NCI-H1930 (cell line): ENCODE measurements around the gene TRAK1.
A peak's percentile ranks its signal among the peaks of the same experiment; 100 is the strongest.

ENCODE experiments used
- DNase-seq, 2 experiments: peaks; one replicate each; lab custom pipeline; 2025; lab: John Stamatoyannopoulos, UW

TRAK1 gene

GRCh38 chr3:42246091-42246490 lies 154.9 kb downstream of the TRAK1 start:
- DNase-seq: no peak

GRCh38 chr3:42247576-42248027 lies 156.4 kb downstream of the TRAK1 start:
- DNase-seq: peak in 1 of 2 experiments; percentile 39

DNA sequence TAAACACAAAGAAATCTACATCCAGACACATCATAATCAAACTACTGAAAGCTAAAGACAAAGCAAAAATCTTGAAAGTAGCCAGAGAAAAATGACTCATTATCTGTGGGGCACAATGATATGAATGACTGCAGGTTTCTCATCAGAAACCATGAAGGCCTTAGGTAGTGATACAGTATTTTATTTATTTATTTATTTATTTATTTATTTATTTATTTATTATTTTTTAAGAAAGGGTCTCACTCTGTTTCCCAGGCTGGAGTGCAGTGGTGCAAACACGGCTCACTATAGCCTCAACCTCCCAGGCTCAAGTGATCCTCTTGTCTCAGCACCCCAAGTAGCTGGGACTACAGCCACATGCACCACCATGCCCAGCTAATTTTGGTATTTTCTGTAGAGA lies 159.6 kb downstream of the TRAK1 start:
- DNase-seq: no peak

GRCh38 chr3:42254566-42254965 lies 163.4 kb downstream of the TRAK1 start:
- no peak for DNase-seq

DNA sequence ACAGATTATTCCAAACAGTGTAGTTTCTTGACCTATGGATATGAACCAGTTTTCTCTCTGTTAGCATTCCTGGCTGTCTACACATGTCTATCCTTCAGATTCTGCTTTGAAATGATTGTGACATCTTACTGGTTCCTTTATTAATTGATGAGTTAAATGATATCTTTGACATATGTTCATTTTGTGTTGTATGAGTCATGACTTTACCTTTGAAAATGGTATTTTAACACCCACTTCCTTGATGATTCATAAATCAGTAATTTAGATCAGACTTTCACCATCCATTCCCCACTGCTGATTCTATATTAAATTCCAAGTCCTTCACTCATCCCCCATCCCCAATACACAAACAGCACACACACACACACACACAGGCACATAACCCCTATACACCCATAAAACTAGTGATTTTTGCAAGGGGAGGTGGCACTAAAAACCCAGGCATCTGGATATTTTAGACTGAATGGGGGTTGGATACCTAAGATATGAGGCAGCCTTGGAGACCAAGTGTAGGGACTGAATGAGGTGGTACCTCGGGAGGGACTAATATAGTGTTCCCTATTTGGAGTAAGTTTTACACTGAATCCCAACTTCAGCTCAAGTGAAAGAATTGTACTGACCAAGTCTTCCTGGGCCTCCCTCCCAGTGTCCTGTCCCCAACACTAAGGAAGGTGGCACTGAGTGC lies 165.1 kb downstream of the TRAK1 start:
- DNase-seq: no peak

DNA sequence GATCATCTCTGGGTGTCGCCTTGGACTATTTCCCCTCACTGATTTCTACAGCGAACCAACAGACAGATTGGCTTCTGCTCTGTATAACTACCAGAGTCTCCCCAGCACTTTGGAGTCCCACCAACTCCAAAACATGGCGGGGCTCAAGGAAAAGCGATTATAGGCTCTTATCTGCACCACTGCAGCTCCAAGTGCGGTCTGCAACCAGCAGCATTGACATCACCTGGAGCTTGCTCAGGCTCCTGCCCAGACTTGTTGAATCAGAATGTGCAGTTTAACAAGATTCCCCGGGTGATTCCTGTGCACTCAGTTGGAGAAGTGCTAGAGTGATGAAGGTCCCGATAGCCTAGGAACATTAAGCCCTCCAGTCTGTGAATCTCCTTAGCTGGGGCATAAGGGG lies 165.8 kb downstream of the TRAK1 start:
- DNase-seq: no peak

DNA sequence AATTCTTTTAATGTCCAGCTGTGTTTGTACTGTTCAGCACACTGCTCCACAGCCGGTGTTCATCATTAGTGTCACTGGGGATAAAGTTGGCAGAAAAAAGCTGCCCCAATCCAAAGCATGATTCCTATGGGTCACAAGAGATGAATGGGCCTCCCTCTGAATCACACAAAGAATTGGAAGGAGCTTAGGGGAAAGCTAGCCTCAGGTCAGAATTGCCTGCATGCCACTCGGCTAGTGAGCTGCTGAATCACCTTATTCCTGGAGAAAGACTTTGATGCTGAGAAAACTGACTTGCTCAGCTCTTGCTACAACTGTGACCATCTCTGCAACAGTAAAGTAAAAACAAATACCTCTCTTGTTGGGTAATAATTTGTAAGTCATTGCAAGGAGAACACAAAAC lies 171.4 kb downstream of the TRAK1 start:
- DNase-seq: no peak

GRCh38 chr3:42263354-42264346 lies 172.5 kb downstream of the TRAK1 start:
- peak in 1 of 2 experiments; percentile 1 for DNase-seq

DNA sequence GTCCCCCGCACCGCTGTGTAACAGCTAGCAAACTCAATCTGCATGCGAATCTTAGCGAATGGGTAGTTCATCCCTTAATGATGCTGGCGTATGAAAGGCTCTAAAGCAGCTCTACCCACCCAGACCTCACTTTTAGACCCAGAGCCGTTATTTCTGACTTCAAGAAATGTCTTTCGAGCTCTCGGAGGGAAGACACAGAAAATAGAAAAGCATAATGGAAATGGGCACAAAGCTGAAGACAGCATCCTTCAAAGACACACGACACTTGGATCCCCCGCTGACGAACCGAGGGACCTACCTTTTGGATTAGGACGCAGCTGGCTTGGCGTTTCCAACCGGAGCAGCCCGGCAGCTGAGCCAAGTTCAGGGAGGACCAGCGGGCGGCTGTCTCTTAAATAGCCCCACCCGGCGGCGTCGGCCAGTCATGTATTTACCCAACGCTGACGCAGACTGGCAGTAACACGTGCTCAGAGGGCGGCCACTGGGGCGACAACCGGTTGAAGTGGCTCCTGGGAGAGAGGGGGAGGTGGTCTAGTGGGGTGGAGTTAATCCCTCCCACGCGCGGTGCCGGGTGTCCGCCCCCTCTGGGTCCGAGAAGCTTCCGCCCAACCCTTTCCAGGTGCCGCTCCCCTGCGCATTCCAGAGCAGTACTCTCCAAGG lies 173.4 kb downstream of the TRAK1 start:
- DNase-seq: peak in 1 of 2 experiments; percentile 13

DNA sequence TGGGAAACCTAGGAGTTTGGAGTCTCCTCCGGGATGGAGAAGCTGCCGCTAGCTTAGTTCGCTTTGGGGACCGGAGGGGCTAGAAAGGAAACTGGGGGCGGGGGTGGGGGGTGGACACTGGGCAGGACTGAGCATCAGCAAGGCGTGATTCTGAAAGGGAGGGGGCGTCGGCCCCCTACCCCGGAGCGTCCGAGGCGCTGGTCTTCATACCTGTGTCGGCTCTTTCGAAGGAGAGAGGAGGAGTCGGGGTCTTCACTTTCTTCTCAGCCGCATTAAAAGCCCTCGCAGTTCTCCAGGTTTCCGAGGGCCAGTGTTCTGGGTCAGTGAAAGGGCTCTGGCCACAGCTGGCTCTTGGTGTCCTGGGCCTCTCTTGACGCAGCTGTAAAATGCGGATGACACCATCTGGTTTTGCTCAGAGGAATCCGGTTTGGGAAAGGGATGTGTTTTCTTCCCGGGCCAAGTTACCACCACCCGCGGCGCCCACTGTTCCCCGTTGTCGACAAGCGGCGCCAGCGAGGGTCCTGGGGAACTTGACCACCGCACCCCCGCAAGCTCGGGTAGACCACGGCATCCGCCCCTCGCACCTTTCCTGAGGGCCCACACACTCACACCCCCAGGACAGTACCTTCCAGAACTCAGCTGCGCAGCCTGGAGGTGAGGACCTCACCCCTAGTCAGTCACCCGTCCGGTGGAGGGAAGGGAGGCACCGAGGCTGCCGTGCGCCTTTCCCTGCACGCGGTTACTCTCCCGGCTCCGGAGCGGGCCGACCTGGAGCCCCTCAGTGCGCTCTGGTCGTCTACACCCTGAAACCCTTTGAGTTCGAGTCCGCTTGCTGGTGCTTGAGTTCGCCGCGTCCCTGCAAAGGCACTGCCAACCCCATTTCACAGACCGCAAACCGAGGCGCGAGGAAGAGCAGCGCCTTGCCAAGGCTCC lies 174.2 kb downstream of the TRAK1 start:
- DNase-seq: no peak

DNA sequence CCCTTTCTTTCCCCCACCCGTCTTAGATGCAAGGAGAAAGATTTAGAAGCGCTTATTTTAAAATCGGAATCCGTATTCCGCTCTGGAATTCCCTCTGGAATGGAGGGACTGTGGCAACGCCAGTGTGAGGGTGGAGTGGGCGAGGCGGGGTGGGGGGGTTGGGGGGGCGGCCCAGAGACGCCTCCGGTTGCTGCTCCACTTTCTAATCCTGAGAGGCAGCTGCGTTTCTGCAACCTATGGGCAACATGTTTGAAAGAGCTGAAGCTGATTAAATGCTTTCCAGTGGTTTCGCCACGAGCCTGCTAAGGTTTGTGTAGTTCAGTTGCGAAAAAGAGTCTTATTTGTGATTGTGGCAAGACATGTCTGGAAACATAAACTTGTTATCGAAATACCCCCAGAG lies 174.9 kb downstream of the TRAK1 start, which contains the start of gene CCK:
TSS of gene CCK (minus strand) at position 101 of the 400 bp plus-strand sequence. CDS start 2,555 bp downstream, outside the sequence.
- DNase-seq: no peak

DNA sequence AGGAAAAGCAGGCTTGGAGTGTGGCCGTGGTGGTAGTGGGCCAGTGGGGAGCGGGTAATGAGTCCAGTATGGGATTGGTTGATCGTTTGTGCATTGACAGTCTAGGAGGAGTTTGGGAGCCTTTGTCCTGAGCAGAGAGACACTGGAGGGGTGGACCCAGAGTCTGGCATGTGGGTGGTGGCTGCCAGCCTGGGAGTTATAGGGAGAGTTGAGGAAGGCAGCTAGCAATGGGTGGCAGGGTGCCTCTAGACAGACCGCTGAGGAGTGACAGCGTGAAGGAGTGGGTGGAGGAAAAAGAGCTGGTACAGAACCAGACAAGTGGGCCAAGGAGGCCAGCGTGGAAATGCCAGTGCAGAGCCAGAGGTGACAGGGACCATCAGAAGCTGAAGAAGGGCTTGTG lies 176.7 kb downstream of the TRAK1 start:
- DNase-seq: no peak

DNA sequence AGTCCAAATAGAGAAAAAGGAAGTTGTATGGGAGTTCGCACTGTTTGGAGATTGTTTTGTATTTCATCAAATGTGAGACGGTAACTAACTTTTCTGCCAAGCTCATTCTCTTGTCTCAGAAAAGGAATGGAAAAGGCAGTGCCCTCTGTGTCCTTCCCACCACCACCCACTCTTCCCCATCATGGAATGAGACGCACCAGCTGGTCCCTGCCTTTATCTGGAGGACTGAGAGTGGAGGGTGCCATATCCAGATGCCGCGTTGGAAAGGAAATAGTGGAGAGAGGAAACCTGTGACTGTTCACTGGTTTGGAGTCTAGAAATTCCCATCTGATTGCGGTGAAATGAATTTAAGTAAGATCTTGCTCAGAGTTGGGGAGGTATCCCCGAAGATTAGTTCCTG lies 178.5 kb downstream of the TRAK1 start:
- DNase-seq: no peak

DNA sequence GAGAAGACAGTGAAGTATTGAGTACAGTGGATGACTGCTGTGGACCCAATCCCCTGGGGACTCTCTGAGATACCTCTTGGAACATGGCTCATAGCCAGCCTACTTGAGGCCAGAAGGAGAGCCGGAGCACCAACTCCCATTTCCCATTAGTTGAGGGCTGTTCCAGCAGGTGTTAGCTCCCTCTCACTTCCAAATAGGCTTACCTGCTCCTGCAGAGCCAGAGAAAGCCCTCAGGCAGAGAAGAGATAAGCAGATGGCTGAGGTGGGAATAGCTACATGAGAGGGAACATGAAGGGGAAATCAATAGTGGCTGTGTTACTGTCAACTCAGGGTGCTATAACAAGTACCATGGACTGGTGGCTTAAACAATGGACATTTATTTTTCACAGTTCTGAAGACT lies 179.4 kb downstream of the TRAK1 start:
- DNase-seq: no peak

DNA sequence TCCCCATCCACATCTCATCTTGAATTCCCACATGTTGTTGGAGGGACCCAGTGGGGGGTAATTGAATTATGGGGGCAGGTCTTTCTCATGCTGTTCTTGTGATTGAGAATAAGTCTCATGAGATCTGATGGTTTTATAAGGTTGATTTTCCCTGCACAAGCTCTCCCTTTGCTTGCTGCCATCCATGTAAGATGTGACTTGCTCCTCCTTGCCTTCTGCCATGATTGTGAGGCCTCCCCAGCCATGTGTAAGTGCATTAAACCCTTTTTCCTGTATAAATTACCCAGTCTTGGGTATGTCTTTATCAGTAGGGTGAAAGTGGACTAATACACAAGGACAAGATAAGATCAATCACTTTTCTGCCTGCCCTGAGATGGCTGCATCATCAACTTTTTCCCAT lies 180.6 kb downstream of the TRAK1 start:
- no peak for DNase-seq

DNA sequence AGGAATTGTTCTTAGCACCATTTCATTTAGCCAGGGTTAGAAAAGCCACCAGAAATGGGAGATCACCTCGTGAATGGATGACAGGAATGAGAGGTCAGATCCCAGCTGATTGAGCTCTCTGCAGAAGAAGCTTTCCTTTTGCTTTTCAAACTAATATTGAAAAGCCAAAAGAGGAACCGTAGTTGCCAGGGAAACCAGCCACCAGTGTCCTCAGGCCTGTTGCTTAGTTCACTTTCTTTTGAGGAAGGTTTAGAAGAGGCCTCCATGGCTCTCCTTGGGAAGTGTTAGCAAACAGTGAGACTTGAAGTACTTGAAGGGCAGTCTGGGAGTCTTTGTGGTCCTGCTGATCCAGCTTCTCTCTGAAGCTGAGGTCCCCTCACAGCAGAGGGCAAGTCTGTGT lies 182.2 kb downstream of the TRAK1 start:
- no peak for DNase-seq

GRCh38 chr3:42274266-42274665 lies 183.1 kb downstream of the TRAK1 start:
- no peak for DNase-seq

GRCh38 chr3:42275217-42275616 lies 184.1 kb downstream of the TRAK1 start:
- no peak for DNase-seq
